Liver (tissue), 10 donors: ENCODE measurements around the gene ATP12A. TPM values are rescaled to one million over a fixed set of nuclear protein-coding genes. Genes with fewer than 3 reads are reported as not detected.

ENCODE experiments used
- DNase-seq: peaks from one replicate; pipeline ENCODE4 v3.0.0-alpha.2; 2017; ENCODE audit warnings: low spot score
- H3K27ac ChIP-seq, 2 donors: one replicate each; pipeline ENCODE4 v1.7.0; 2013; ENCODE audit warnings: inconsistent platforms in 2 of 2, low read length in 2 of 2, control low read depth in 1 of 2, low read depth in 1 of 2, mild to moderate bottlenecking in 1 of 2
- H3K27me3 ChIP-seq, 4 donors: one replicate each; pipeline versions ENCODE4 v1.6.1 to v1.7.0; 2013; ENCODE audit warnings: low read length in 3 of 4, inconsistent platforms in 1 of 4, mild to moderate bottlenecking in 1 of 4, moderate library complexity in 1 of 4; ENCODE audit not compliant: control insufficient read depth in 4 of 4, insufficient read depth in 4 of 4
- H3K36me3 ChIP-seq, 4 donors: one replicate each; pipeline versions ENCODE4 v1.6.1 to v1.7.0; 2013; ENCODE audit warnings: low read length in 3 of 4, mild to moderate bottlenecking in 3 of 4, low read depth in 1 of 4, moderate library complexity in 1 of 4; ENCODE audit not compliant: control insufficient read depth in 4 of 4, insufficient read depth in 3 of 4
- H3K4me1 ChIP-seq, 4 donors: one replicate each; pipeline versions ENCODE4 v1.6.1 to v1.7.0; 2013; ENCODE audit warnings: low read length in 3 of 4, mild to moderate bottlenecking in 3 of 4, moderate library complexity in 1 of 4; ENCODE audit not compliant: control insufficient read depth in 4 of 4, insufficient read depth in 4 of 4
- H3K4me3 ChIP-seq, 3 donors: one replicate each; pipeline versions ENCODE4 v1.6.1 to v1.7.0; 2013; ENCODE audit warnings: low read length in 3 of 3, control low read depth in 1 of 3, low read depth in 1 of 3, mild to moderate bottlenecking in 1 of 3
- H3K9ac ChIP-seq, 2 donors: one replicate each; pipeline ENCODE4 v1.7.0; 2013; ENCODE audit warnings: low read length in 2 of 2, mild to moderate bottlenecking in 2 of 2, moderate library complexity in 2 of 2, control low read depth in 1 of 2, low read depth in 1 of 2
- H3K9me3 ChIP-seq, 4 donors: one replicate each; pipeline versions ENCODE4 v1.6.1 to v1.7.0; 2013; ENCODE audit warnings: low read length in 3 of 4; ENCODE audit not compliant: control insufficient read depth in 4 of 4
- CTCF ChIP-seq: fragments of 150-350 bp; IDR thresholded peaks from 2 replicates; pipeline ENCODE4 v1.5.1; 2017; ENCODE audit warnings: improper control_type of control experiment, low read depth, low read length; ENCODE audit not compliant: missing input control
- EGR1 ChIP-seq, 2 donors: IDR thresholded peaks; 2 replicates each; pipeline ENCODE4 v1.6.1; 2016 to 2018; ENCODE audit warnings: antibody characterized with exemption in 2 of 2, low read depth in 2 of 2
- FOXA1 ChIP-seq: IDR thresholded peaks from 2 replicates; pipeline ENCODE4 v1.6.1; 2016; ENCODE audit warnings: antibody characterized with exemption
- FOXA2 ChIP-seq: IDR thresholded peaks from 2 replicates; pipeline ENCODE4 v1.6.1; 2016; ENCODE audit warnings: antibody characterized with exemption
- GABPA ChIP-seq, 2 donors: IDR thresholded peaks in 1 of 2; conservative IDR thresholded peaks in 1 of 2; 2 replicates each; pipeline ENCODE4 v1.6.1; 2016; ENCODE audit warnings: antibody characterized with exemption in 2 of 2, mild to moderate bottlenecking in 1 of 2, moderate library complexity in 1 of 2
- HNF4A ChIP-seq, 2 donors: conservative IDR thresholded peaks; 2 replicates each; pipeline ENCODE4 v1.6.1; 2016; ENCODE audit warnings: antibody characterized with exemption in 2 of 2, mild to moderate bottlenecking in 2 of 2
- HNF4G ChIP-seq: IDR thresholded peaks from 2 replicates; pipeline ENCODE4 v1.6.1; 2016; ENCODE audit warnings: antibody characterized with exemption
- JUND ChIP-seq, 2 donors: IDR thresholded peaks; 2 replicates each; pipeline ENCODE4 v1.6.1; 2016; ENCODE audit warnings: antibody characterized with exemption in 2 of 2
- MAX ChIP-seq: IDR thresholded peaks from 2 replicates; pipeline ENCODE4 v1.6.1; 2016; ENCODE audit warnings: antibody characterized with exemption
- NR2F2 ChIP-seq: IDR thresholded peaks from 2 replicates; pipeline ENCODE4 v1.6.1; 2016; ENCODE audit warnings: antibody characterized with exemption
- RAD21 ChIP-seq, 2 donors: IDR thresholded peaks; 2 replicates each; pipeline ENCODE4 v1.6.1; 2016; ENCODE audit warnings: antibody characterized with exemption in 2 of 2, mild to moderate bottlenecking in 2 of 2
- RXRA ChIP-seq, 2 donors: IDR thresholded peaks; 2 replicates each; pipeline ENCODE4 v1.6.1; 2017 to 2018; ENCODE audit warnings: antibody characterized with exemption in 2 of 2, mild to moderate bottlenecking in 1 of 2
- SP1 ChIP-seq: IDR thresholded peaks from 2 replicates; pipeline ENCODE4 v1.6.1; 2018; ENCODE audit warnings: antibody characterized with exemption, mild to moderate bottlenecking
- TAF1 ChIP-seq: conservative IDR thresholded peaks from 2 replicates; pipeline ENCODE4 v1.6.1; 2016; ENCODE audit warnings: antibody characterized with exemption, mild to moderate bottlenecking
- YY1 ChIP-seq: IDR thresholded peaks from 2 replicates; pipeline ENCODE4 v1.6.1; 2016; ENCODE audit warnings: antibody characterized with exemption, mild to moderate bottlenecking
- polyA plus RNA-seq, 2 donors: library from polyadenylated mRNA; stranded (reverse) in 1 of 2; unstranded in 1 of 2; fragments of 200-250 nt in 1 of 2; fragments of >200 nt in 1 of 2; fragmentation: Nextera tagmentation in 1 of 2; extraction: Ambion mirVana in 1 of 2; gene quantifications; one replicate each; pipeline versions ENCODE4 v1.2.1 to v1.2.3, GENCODE V29; 2013 to 2015
- small RNA-seq: library from RNA; depleted of rRNA; stranded (forward); fragments of <200 nt; gene quantifications from one replicate; pipeline ENCODE3, GENCODE V24; 2014
- total RNA-seq, 2 donors: library from RNA; depleted of rRNA; stranded (reverse); fragments of >200 nt; gene quantifications; one replicate each; pipeline ENCODE4 v1.2.3, GENCODE V29; 2014
- TF ChIP-seq, protein P1 (sequence below): IDR thresholded peaks from 2 replicates; pipeline ENCODE4 v1.6.1; 2016; ENCODE audit warnings: antibody characterized with exemption, mild to moderate bottlenecking
- TF ChIP-seq, protein P2 (sequence below): IDR thresholded peaks from 2 replicates; pipeline ENCODE4 v1.6.1; 2016; ENCODE audit warnings: antibody characterized with exemption
- TF ChIP-seq, protein P3 (sequence below): IDR thresholded peaks from 2 replicates; pipeline ENCODE4 v1.6.1; 2016; ENCODE audit warnings: antibody characterized with exemption
- donor health status: healthy.
- donor health status: healthy.
- donor health status: healthy.
- donor health status: healthy.
- donor health status: healthy.

Gene ATP12A
- total and polyA plus RNA-seq, 4 donors = under 0.01 TPM; not detected in 3

- no peak overlapping the region for H3K4me3 ChIP-seq
- TF ChIP-seq FOXA1 (no peak), HNF4A (conservative IDR thresholded peaks at IDR 0.05) (no peak), RAD21 (IDR thresholded peaks at IDR 0.05) (no peak), MAX (no peak), NR2F2 (no peak), EGR1 (IDR thresholded peaks at IDR 0.05; ENCODE audit: low read depth in 2 of 2) (no peak), YY1 (no peak), TAF1 (no peak), SP1 (no peak), HNF4G (no peak), FOXA2 (no peak), CTCF (no peak), JUND (IDR thresholded peaks at IDR 0.05) (no peak), RXRA (IDR thresholded peaks at IDR 0.05) (no peak), GABPA (IDR thresholded peaks at IDR 0.05 in 1 of 2, conservative IDR thresholded peaks at IDR 0.05 in 1 of 2) (no peak)
- TF ChIP-seq, protein P1, sequence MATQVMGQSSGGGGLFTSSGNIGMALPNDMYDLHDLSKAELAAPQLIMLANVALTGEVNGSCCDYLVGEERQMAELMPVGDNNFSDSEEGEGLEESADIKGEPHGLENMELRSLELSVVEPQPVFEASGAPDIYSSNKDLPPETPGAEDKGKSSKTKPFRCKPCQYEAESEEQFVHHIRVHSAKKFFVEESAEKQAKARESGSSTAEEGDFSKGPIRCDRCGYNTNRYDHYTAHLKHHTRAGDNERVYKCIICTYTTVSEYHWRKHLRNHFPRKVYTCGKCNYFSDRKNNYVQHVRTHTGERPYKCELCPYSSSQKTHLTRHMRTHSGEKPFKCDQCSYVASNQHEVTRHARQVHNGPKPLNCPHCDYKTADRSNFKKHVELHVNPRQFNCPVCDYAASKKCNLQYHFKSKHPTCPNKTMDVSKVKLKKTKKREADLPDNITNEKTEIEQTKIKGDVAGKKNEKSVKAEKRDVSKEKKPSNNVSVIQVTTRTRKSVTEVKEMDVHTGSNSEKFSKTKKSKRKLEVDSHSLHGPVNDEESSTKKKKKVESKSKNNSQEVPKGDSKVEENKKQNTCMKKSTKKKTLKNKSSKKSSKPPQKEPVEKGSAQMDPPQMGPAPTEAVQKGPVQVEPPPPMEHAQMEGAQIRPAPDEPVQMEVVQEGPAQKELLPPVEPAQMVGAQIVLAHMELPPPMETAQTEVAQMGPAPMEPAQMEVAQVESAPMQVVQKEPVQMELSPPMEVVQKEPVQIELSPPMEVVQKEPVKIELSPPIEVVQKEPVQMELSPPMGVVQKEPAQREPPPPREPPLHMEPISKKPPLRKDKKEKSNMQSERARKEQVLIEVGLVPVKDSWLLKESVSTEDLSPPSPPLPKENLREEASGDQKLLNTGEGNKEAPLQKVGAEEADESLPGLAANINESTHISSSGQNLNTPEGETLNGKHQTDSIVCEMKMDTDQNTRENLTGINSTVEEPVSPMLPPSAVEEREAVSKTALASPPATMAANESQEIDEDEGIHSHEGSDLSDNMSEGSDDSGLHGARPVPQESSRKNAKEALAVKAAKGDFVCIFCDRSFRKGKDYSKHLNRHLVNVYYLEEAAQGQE = no peak
- TF ChIP-seq, protein P2, sequence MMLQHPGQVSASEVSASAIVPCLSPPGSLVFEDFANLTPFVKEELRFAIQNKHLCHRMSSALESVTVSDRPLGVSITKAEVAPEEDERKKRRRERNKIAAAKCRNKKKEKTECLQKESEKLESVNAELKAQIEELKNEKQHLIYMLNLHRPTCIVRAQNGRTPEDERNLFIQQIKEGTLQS = no peak
- TF ChIP-seq, protein P3, sequence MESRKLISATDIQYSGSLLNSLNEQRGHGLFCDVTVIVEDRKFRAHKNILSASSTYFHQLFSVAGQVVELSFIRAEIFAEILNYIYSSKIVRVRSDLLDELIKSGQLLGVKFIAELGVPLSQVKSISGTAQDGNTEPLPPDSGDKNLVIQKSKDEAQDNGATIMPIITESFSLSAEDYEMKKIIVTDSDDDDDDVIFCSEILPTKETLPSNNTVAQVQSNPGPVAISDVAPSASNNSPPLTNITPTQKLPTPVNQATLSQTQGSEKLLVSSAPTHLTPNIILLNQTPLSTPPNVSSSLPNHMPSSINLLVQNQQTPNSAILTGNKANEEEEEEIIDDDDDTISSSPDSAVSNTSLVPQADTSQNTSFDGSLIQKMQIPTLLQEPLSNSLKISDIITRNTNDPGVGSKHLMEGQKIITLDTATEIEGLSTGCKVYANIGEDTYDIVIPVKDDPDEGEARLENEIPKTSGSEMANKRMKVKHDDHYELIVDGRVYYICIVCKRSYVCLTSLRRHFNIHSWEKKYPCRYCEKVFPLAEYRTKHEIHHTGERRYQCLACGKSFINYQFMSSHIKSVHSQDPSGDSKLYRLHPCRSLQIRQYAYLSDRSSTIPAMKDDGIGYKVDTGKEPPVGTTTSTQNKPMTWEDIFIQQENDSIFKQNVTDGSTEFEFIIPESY = no peak
- H3K27ac ChIP-seq = no peak overlapping the region
- H3K4me1 ChIP-seq = no peaks in the 10 kb centered on the region
- H3K27me3 ChIP-seq = peaks cover 0 to 4% (median 0%) of the 10 kb centered on the region in 4 donors
- no peak overlapping the region for H3K9ac ChIP-seq
- DNase-seq = no peak
- no peaks in the 10 kb centered on the region for H3K36me3 ChIP-seq
- H3K9me3 ChIP-seq = no peaks in the 10 kb centered on the region
Observed at GRCh38 chr13:24759197-24759596, 79.0 kb downstream of the ATP12A start.

Small RNA genes lying within 50 kb of the gene (small RNA-seq; reads per million reads assigned to genes)
- gene RNY1P7 = not detected

Other genes starting within 250 kb of the ATP12A start
- gene PARP4, start 167.6 kb upstream of the ATP12A start, total RNA-seq = 10 to 100 TPM; 22.2 to 29.3 TPM
- gene PARP4, start 167.6 kb upstream of the ATP12A start, polyA plus RNA-seq = 10 to 100 TPM; 10.7 to 13.2 TPM
- gene RNF17, start 83.8 kb downstream of the ATP12A start, total RNA-seq = under 1 TPM; 0.08 to 0.14 TPM
- gene RNF17, start 83.8 kb downstream of the ATP12A start, polyA plus RNA-seq = not detected